Mucosa of rectum (tissue), 2 donors: ENCODE measurements around the gene PDK2.

Experiments used
- H3K27ac ChIP-seq, 2 donors: one replicate each; pipeline ENCODE4 v1.7.0; 2013; ENCODE audit warnings: inconsistent platforms in 2 of 2, low read depth in 2 of 2, low read length in 2 of 2
- H3K27me3 ChIP-seq, 2 donors: one replicate each; pipeline ENCODE4 v1.7.0; 2013; ENCODE audit warnings: low read length in 2 of 2; ENCODE audit not compliant: control insufficient read depth in 2 of 2, insufficient read depth in 2 of 2
- H3K36me3 ChIP-seq, 2 donors: one replicate each; pipeline ENCODE4 v1.7.0; 2013; ENCODE audit warnings: low read length in 2 of 2; ENCODE audit not compliant: control insufficient read depth in 2 of 2, insufficient read depth in 2 of 2
- H3K4me1 ChIP-seq, 2 donors: one replicate each; pipeline ENCODE4 v1.7.0; 2013; ENCODE audit warnings: low read length in 2 of 2, mild to moderate bottlenecking in 1 of 2; ENCODE audit not compliant: control insufficient read depth in 2 of 2, insufficient read depth in 2 of 2
- H3K4me3 ChIP-seq, 2 donors: one replicate each; pipeline ENCODE4 v1.7.0; 2013; ENCODE audit warnings: low read length in 2 of 2
- H3K9ac ChIP-seq, 2 donors: one replicate each; pipeline ENCODE4 v1.7.0; 2013; ENCODE audit warnings: low read length in 2 of 2, low read depth in 1 of 2, mild to moderate bottlenecking in 1 of 2
- H3K9me3 ChIP-seq, 2 donors: one replicate each; pipeline ENCODE4 v1.7.0; 2013; ENCODE audit warnings: low read length in 2 of 2; ENCODE audit not compliant: control insufficient read depth in 2 of 2
- donor health status: healthy.
- donor health status: Normal muscosa, but diverticular disease.

Gene PDK2

GRCh38 chr17:50097926-50098325 lies 2.8 kb downstream of the PDK2 start:
- Histone ChIP-seq H3K27ac (no peak overlapping the region), H3K36me3 (peaks cover 19 to 25% of the 10 kb centered on the region in 2 donors), H3K27me3 (no peaks in the 10 kb centered on the region), H3K9me3 (no peaks in the 10 kb centered on the region), H3K4me3 (no peak overlapping the region), H3K4me1 (peaks cover 67 to 68% of the 10 kb centered on the region in 2 donors), H3K9ac (no peak overlapping the region)

GRCh38 chr17:50098583-50098982 lies 3.4 kb downstream of the PDK2 start:
- Histone ChIP-seq H3K9me3 (no peaks in the 10 kb centered on the region), H3K27ac (no peak overlapping the region), H3K9ac (no peak overlapping the region), H3K36me3 (peaks cover 19 to 30% of the 10 kb centered on the region in 2 donors), H3K27me3 (no peaks in the 10 kb centered on the region), H3K4me3 (no peak overlapping the region), H3K4me1 (peaks cover 71 to 73% of the 10 kb centered on the region in 2 donors)

GRCh38 chr17:50099003-50099402 lies 3.9 kb downstream of the PDK2 start:
- Histone ChIP-seq H3K9ac (no peak overlapping the region), H3K4me1 (peaks cover 71 to 73% of the 10 kb centered on the region in 2 donors), H3K9me3 (no peaks in the 10 kb centered on the region), H3K4me3 (no peak overlapping the region), H3K27me3 (no peaks in the 10 kb centered on the region), H3K27ac (peak overlapping the region in 1 of 2 donors; percentile 21), H3K36me3 (peaks cover 19 to 30% of the 10 kb centered on the region in 2 donors)

GRCh38 chr17:50100480-50100883 lies 5.3 kb downstream of the PDK2 start:
- peak overlapping the region; percentile 36 to 45 for H3K9ac ChIP-seq
- peak overlapping the region; percentile 21 to 56 for H3K4me3 ChIP-seq
- H3K4me1 ChIP-seq = peaks cover 66 to 67% of the 10 kb centered on the region in 2 donors

GRCh38 chr17:50100921-50101345 lies 5.8 kb downstream of the PDK2 start:
- peak overlapping the region; percentile 38 to 45 for H3K9ac ChIP-seq
- no peaks in the 10 kb centered on the region for H3K27me3 ChIP-seq
- H3K36me3 ChIP-seq = peaks cover 25 to 36% of the 10 kb centered on the region in 2 donors
- H3K9me3 ChIP-seq = no peaks in the 10 kb centered on the region
- peaks cover 62 to 63% of the 10 kb centered on the region in 2 donors for H3K4me1 ChIP-seq
- peak overlapping the region; percentile 25 to 56 for H3K4me3 ChIP-seq
- H3K27ac ChIP-seq = peak overlapping the region; percentile 90 to 96

More at GRCh38 chr17:50100480-50100883, 5.3 kb downstream of the PDK2 start:
- Histone ChIP-seq H3K27me3 (no peaks in the 10 kb centered on the region), H3K9me3 (no peaks in the 10 kb centered on the region), H3K27ac (peak overlapping the region; percentile 90 to 96), H3K36me3 (peaks cover 21 to 33% of the 10 kb centered on the region in 2 donors)

- peaks cover 29 to 37% of the 10 kb centered on the region in 2 donors for H3K36me3 ChIP-seq
These were observed 6.4 kb downstream of the PDK2 start for GRCh38 chr17:50101346-50102163.

GRCh38 chr17:50102164-50102991 lies 7.2 kb downstream of the PDK2 start:
- Histone ChIP-seq H3K9ac (peak overlapping the region; percentile 60 to 72), H3K4me3 (peak overlapping the region; percentile 25 to 53), H3K36me3 (peaks cover 32 to 40% of the 10 kb centered on the region in 2 donors)

More at GRCh38 chr17:50101346-50102163, 6.4 kb downstream of the PDK2 start:
- peaks cover 57 to 58% of the 10 kb centered on the region in 2 donors for H3K4me1 ChIP-seq
- no peaks in the 10 kb centered on the region for H3K27me3 ChIP-seq
- no peaks in the 10 kb centered on the region for H3K9me3 ChIP-seq
- H3K9ac ChIP-seq = peak overlapping the region; percentile 60 to 72
- peak overlapping the region; percentile 25 to 56 for H3K4me3 ChIP-seq
- H3K27ac ChIP-seq = peak overlapping the region; percentile 90 to 96

GRCh38 chr17:50103252-50103651 lies 8.1 kb downstream of the PDK2 start:
- Histone ChIP-seq H3K9me3 (no peaks in the 10 kb centered on the region), H3K27me3 (no peaks in the 10 kb centered on the region), H3K4me1 (peaks cover 44 to 46% of the 10 kb centered on the region in 2 donors), H3K9ac (no peak overlapping the region), H3K36me3 (peaks cover 23 to 41% of the 10 kb centered on the region in 2 donors), H3K27ac (peak overlapping the region in 1 of 2 donors; percentile 96), H3K4me3 (no peak overlapping the region)

More at GRCh38 chr17:50102164-50102991, 7.2 kb downstream of the PDK2 start:
- Histone ChIP-seq H3K9me3 (no peaks in the 10 kb centered on the region), H3K27me3 (no peaks in the 10 kb centered on the region), H3K27ac (peak overlapping the region; percentile 90 to 96), H3K4me1 (peaks cover 50% of the 10 kb centered on the region in 2 donors)

- Histone ChIP-seq H3K4me1 (peaks cover 38 to 40% of the 10 kb centered on the region in 2 donors), H3K27ac (no peak overlapping the region)
These were observed 8.8 kb downstream of the PDK2 start for GRCh38 chr17:50103941-50104340.

More at GRCh38 chr17:50103941-50104340, 8.8 kb downstream of the PDK2 start:
- H3K4me3 ChIP-seq = no peak overlapping the region
- peaks cover 16 to 40% of the 10 kb centered on the region in 2 donors for H3K36me3 ChIP-seq
- no peaks in the 10 kb centered on the region for H3K27me3 ChIP-seq
- H3K9ac ChIP-seq = no peak overlapping the region
- H3K9me3 ChIP-seq = no peaks in the 10 kb centered on the region
